ENCODE results near the gene RNF114. TPM values are rescaled to one million over a fixed set of nuclear protein-coding genes. Genes with fewer than 3 reads are reported as not detected.
A peak's percentile ranks its signal among the peaks of the same experiment; 100 is the strongest.
"Not testable (repeated sequence)": the region's sequence is repeated elsewhere in the genome, so short reads cannot be mapped to it uniquely, and the experiment has no call there.

Gene RNF114
- total RNA-seq, 1 experiment from 2014 or later = 133 TPM

- DNase-seq (ENCODE audit: low spot score) = no peak
These were observed 49.4 kb downstream of the RNF114 start for GRCh38 chr20:49985617-49986016.

DNA sequence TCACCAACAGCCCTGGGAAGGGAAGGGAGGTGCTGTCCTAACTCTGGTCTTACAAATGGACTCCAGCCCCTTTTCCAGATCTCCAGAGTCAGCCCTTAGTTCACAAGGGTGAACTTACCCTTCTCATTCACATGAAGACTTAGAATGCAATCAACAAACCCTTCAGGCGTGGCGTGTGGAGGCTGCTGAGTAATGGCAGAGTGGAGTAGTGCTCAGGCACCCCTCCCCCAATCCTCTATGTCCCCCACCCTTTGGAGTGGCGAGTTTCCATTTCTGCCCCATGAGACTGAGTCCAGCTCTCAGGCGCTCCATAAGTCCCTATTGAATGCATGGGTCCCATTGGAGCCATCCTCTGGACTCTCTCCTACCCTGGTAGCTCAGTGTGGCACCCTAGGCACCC lies 49.9 kb downstream of the RNF114 start:
- no peak for DNase-seq (ENCODE audit: low spot score)

DNA sequence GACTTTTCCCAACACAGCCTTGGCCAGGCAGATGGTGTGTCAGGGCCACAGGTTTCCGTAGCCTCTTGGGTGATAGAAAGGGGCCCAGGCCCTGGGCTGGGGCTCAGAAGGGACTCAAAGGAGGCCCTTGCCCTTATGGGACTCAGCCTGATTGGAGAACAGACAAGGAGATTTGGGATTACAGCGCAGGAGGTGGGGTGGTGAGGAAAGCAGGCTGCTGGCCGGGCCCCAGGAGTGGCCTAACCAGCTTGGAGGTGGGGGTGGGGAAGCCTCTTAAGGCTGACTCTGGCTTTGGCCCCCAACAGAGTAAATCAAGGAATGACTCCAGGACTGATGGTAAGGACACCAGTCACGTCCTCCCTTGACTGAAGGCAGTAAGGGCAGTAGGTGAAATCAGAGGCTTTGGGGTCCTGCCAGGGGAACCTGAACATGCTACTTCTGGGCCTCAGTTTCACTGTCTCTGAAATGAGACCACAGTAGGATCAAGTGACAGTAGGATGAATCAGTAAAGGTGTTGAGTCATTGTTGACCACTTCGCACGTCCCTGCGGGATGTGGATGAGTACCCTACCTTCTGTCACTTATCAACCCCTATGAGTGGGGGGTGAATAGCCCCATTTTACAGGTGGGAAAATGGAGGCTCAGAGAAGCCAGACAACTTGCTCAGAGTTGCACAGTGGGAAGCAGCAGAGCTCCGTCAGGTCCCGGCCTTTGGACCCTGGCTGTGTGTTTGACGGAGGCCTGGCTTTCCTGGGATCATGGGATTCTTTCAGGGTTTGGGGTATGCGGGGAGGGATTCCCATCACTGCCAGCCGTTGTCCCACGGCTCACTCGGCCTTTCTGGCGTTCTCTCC lies 51.0 kb downstream of the RNF114 start:
- DNase-seq (ENCODE audit: low spot score) = no peak

- no peak for DNase-seq (ENCODE audit: low spot score)
These were observed 51.9 kb downstream of the RNF114 start for GRCh38 chr20:49987868-49988690.

GRCh38 chr20:49989234-49990065 lies 53.3 kb downstream of the RNF114 start:
- peak; percentile 79 for DNase-seq (ENCODE audit: low spot score)

GRCh38 chr20:49990271-49990720 lies 54.1 kb downstream of the RNF114 start:
- DNase-seq (ENCODE audit: low spot score) = no peak

GRCh38 chr20:49993301-49993751 lies 57.1 kb downstream of the RNF114 start:
- DNase-seq (ENCODE audit: low spot score) = no peak

GRCh38 chr20:49995586-49995985 lies 59.4 kb downstream of the RNF114 start:
- DNase-seq (ENCODE audit: low spot score) = no peak

GRCh38 chr20:49998478-49999188 lies 62.4 kb downstream of the RNF114 start:
- DNase-seq (ENCODE audit: low spot score) = not testable (repeated sequence)

GRCh38 chr20:49999329-49999728 lies 63.1 kb downstream of the RNF114 start:
- DNase-seq (ENCODE audit: low spot score) = no peak

DNA sequence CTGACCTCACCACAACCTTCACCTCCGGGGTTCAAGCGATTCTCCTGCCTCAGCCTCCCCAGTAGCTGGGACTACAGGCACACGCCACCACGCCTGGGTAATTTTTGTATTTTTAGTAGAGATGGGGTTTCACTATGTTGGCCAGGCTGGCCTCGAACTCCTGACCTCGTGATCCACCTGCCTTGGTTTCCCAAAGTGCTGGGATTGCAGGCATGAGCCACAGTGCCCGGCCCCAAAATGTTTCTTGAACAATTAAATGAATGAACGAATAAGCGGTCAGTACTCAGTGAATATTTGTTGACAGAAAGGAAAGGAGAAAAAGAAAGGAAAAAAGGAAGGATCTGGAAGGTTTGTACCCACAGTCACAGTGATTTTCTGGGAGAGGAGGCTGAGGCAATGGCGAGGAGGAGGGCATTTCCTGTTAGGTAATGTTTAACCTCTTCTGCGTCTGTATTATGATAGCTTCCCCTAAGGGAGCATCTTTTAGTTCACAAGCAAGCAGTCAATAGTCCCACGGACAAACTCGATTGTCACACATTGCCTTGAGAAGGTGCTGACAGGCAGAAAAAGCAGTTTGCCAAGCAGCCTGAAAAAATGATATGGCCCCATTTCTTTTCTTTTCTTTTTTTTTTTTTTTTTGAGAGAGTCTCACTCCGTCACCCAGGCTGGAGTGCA lies 64.5 kb downstream of the RNF114 start:
- not testable (repeated sequence) for DNase-seq (ENCODE audit: low spot score)

DNA sequence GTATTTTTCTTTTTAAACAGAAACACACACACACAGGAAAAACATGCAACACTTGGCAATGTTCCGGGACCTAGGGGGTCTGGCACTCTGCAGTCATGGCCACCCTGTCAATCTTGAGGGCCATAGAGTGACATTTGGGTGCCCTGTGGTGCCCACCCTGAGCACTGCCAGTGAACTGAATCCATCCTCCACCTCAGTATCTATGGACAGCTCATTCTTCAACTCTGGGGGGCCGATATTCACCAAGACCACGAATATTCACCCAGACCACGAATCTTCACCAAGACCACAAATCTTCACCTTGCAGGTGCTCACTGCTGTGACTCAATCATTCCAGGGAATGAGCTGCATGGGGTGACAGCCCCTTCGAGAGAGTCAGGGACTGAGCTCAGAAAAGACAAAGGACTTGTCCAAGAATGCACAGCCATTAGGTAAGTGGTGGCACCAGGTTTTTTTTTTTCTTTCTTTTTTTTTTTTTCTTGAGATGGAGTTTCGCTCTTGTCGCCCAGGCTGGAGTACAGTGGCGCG lies 65.7 kb downstream of the RNF114 start:
- no peak for DNase-seq (ENCODE audit: low spot score)

GRCh38 chr20:50003253-50003656 lies 67.1 kb downstream of the RNF114 start:
- DNase-seq (ENCODE audit: low spot score) = no peak

Other genes with a start within 250 kb of the RNF114 start
- gene B4GALT5, start 222.5 kb upstream of the RNF114 start, total RNA-seq (2014; rRNA removed; shearing (Covaris generic)) = 40.0 and 44.1 TPM in 2 replicates
- gene SLC9A8, start 123.6 kb upstream of the RNF114 start, total RNA-seq (2014; rRNA removed; shearing (Covaris generic)) = 9.9 and 10.6 TPM in 2 replicates
- gene SPATA2, start 20.9 kb upstream of the RNF114 start, total RNA-seq (2014; rRNA removed; shearing (Covaris generic)) = 3.4 and 4.5 TPM in 2 replicates
- 0.62 and 2.6 TPM in 2 replicates for gene SNAI1, start 46.6 kb downstream of the RNF114 start, total RNA-seq (2014; rRNA removed; shearing (Covaris generic))
- 58.9 and 59.1 TPM in 2 replicates for gene UBE2V1, start 176.8 kb downstream of the RNF114 start, total RNA-seq (2014; rRNA removed; shearing (Covaris generic))
- gene PEDS1, start 217.3 kb downstream of the RNF114 start, total RNA-seq (2014; rRNA removed; shearing (Covaris generic)) = 46.3 and 48.7 TPM in 2 replicates